ENCODE data around the gene ICA1L.

The ICA1L gene

GRCh38 chr2:202723746-202724145 is 147.8 kb downstream of the ICA1L start:
- DNase-seq: no peak

Measured in NCI-H1092 (cell line).